DND-41 (cell line): ENCODE results near the gene THSD4.

Experiments
- CTCF ChIP-seq: IDR thresholded peaks from 2 replicates; pipeline ENCODE4 v1.5.1; 2012; ENCODE audit warnings: borderline replicate concordance, low read length, moderate library complexity, mild to moderate bottlenecking; ENCODE audit not compliant: poor library complexity, severe bottlenecking; ENCODE audit errors: extremely low read depth
- EZH2 ChIP-seq: IDR thresholded peaks from 3 replicates; pipeline ENCODE4 v1.6.1; 2012; ENCODE audit warnings: borderline replicate concordance, low read depth, mild to moderate bottlenecking, moderate library complexity, low read length, inconsistent platforms; ENCODE audit not compliant: severe bottlenecking

- no peak for TF ChIP-seq CTCF
- no peak for TF ChIP-seq EZH2
Observed at GRCh38 chr15:71114066-71114680, 1.1 kb upstream of the THSD4 start.
